Endothelial cell of umbilical vein (primary cell): ENCODE measurements around the gene PPP1R7. TPM values are rescaled to one million over a fixed set of nuclear protein-coding genes. Genes with fewer than 3 reads are reported as not detected.

Experiments used
- BruUV-seq: library from RNA; stranded (reverse); fragments of 400-500 nt; replicated peaks from 2 replicates; lab custom pipeline; 2021; lab: Mats Ljungman, UMichigan
- CTCF ChIA-PET: fragments of 300-600, 350-600 bp; sonication (Branson Sonifier 250); formaldehyde crosslinking; loops from one replicate; lab custom pipeline; 2021; ENCODE audit warnings: antibody characterized with exemption, inconsistent platforms; lab: Charles Lee
- POLR2A ChIA-PET: fragments of 300-600, 350-600 bp; sonication (Branson Sonifier 250); formaldehyde crosslinking; loops from one replicate; lab custom pipeline; 2021; ENCODE audit warnings: antibody characterized with exemption, inconsistent platforms; lab: Charles Lee
- DNase-seq: peaks from one replicate; pipeline ENCODE4 v3.0.0-alpha.2; 2011; ENCODE audit warnings: low read depth, low spot score
- FAIRE-seq: peaks from 2 replicates; lab custom pipeline; 2011; peaks lifted over from hg19 to GRCh38; lab: Jason Lieb, UNC
- H2AFZ ChIP-seq: 2 replicates; pipeline ENCODE4 v1.6.0; 2012; ENCODE audit warnings: low read depth, low read length, control low read depth, inconsistent platforms
- H3K27ac ChIP-seq: 2 replicates; pipeline ENCODE4 v1.5.1; 2011; ENCODE audit warnings: low read depth, mild to moderate bottlenecking, control low read depth, low read length, moderate library complexity; ENCODE audit not compliant: insufficient read depth
- H3K27me3 ChIP-seq, 2 experiments: 2 replicates each; pipeline versions ENCODE4 v1.6.0 to v1.6.1; 2011; ENCODE audit warnings: low read length in 2 of 2, mixed read lengths in 1 of 2; ENCODE audit not compliant: control insufficient read depth in 2 of 2, insufficient read depth in 2 of 2
- H3K36me3 ChIP-seq, 2 experiments: 2 replicates in 1 of 2; 3 replicates in 1 of 2; pipeline ENCODE4 v1.5.1; 2011; ENCODE audit warnings: low read length in 2 of 2, mild to moderate bottlenecking in 1 of 2, moderate library complexity in 1 of 2; ENCODE audit not compliant: control insufficient read depth in 2 of 2, insufficient read depth in 2 of 2; ENCODE audit errors: extremely low read depth in 1 of 2
- H3K4me1 ChIP-seq: 3 replicates; pipeline ENCODE4 v1.5.1; 2011; ENCODE audit warnings: mild to moderate bottlenecking, low read length; ENCODE audit not compliant: control insufficient read depth, insufficient read depth; ENCODE audit errors: extremely low read depth
- H3K4me2 ChIP-seq: 2 replicates; pipeline ENCODE4 v1.6.1; 2011; ENCODE audit warnings: low read length, control low read depth, mixed read lengths; ENCODE audit not compliant: insufficient read depth
- H3K4me3 ChIP-seq, 3 experiments: fragments of 200-600 bp in 1 of 3; sonication (generic), shearing (Covaris generic) in 1 of 3; replicated peaks in 1 of 3; 2 replicates each; pipeline ENCODE4 v1.5.1; 2011 to 2016; ENCODE audit warnings: control low read depth in 3 of 3, low read length in 3 of 3, mild to moderate bottlenecking in 2 of 3, inconsistent platforms in 1 of 3, low read depth in 1 of 3, moderate library complexity in 1 of 3; ENCODE audit not compliant: insufficient read depth in 1 of 3
- H3K79me2 ChIP-seq: 2 replicates; pipeline ENCODE4 v1.6.0; 2012; ENCODE audit warnings: low read length, inconsistent platforms; ENCODE audit not compliant: control insufficient read depth, insufficient read depth
- H3K9ac ChIP-seq: replicated peaks from 2 replicates; pipeline ENCODE3; 2011; ENCODE audit warnings: low read length, control low read depth; ENCODE audit not compliant: insufficient read depth; ENCODE audit errors: extremely low read depth
- H3K9me1 ChIP-seq: replicated peaks from 3 replicates; pipeline ENCODE4 v1.6.0; 2011; ENCODE audit warnings: mild to moderate bottlenecking, low read length; ENCODE audit not compliant: control insufficient read depth, insufficient read depth; ENCODE audit errors: extremely low read depth
- H3K9me3 ChIP-seq: replicated peaks from 2 replicates; pipeline ENCODE4 v1.5.1; 2012; ENCODE audit warnings: low read length, inconsistent platforms; ENCODE audit not compliant: control insufficient read depth, insufficient read depth
- H4K20me1 ChIP-seq: replicated peaks from 2 replicates; pipeline ENCODE3; 2011; ENCODE audit warnings: mild to moderate bottlenecking, low read length; ENCODE audit not compliant: control insufficient read depth, insufficient read depth; ENCODE audit errors: extremely low read depth
- EZH2 ChIP-seq: IDR thresholded peaks from 2 replicates; pipeline ENCODE4 v1.6.1; 2012; ENCODE audit warnings: borderline replicate concordance, low read depth, mild to moderate bottlenecking, moderate library complexity, low read length, inconsistent platforms; ENCODE audit not compliant: severe bottlenecking
- FOS ChIP-seq: IDR thresholded peaks from 2 replicates; pipeline ENCODE4 v1.6.1; 2011; ENCODE audit warnings: mild to moderate bottlenecking, low read length, moderate library complexity, borderline replicate concordance; ENCODE audit not compliant: insufficient read depth
- GATA2 ChIP-seq: IDR thresholded peaks from 2 replicates; pipeline ENCODE4 v1.7.0; 2011; ENCODE audit warnings: low read depth, mild to moderate bottlenecking, moderate library complexity, mixed read lengths, low read length; ENCODE audit not compliant: insufficient read length, insufficient read depth
- JUN ChIP-seq: IDR thresholded peaks from 2 replicates; pipeline ENCODE4 v1.6.1; 2011; ENCODE audit warnings: borderline replicate concordance, low read depth; ENCODE audit not compliant: insufficient read length, insufficient read depth
- MYC ChIP-seq: IDR thresholded peaks from one replicate; pipeline ENCODE4 v1.6.1; 2011; ENCODE audit warnings: mild to moderate bottlenecking, low read depth, low read length
- POLR2A ChIP-seq: IDR thresholded peaks from 2 replicates; pipeline ENCODE4 v1.6.1; 2012; ENCODE audit warnings: low read depth, mild to moderate bottlenecking, control low read depth, low read length
- POLR2AphosphoS5 ChIP-seq: IDR thresholded peaks from 2 replicates; pipeline ENCODE4 v1.6.1; 2012; ENCODE audit warnings: low read depth, mild to moderate bottlenecking, control low read depth, low read length, moderate library complexity; ENCODE audit not compliant: insufficient read depth
- dilution Hi-C: fragments of 300-500 bp; cut with MboI; formaldehyde crosslinking; loops from one replicate; pipeline ENCODE4 v1.15.0; 2019; ENCODE audit warnings: low sequenced_read_pairs; ENCODE audit not compliant: extremely low pct_ligation_motif_present
- intact Hi-C: fragments of 100-400 bp; cut with micrococcal nuclease; formaldehyde crosslinking; loops from one replicate; pipeline ENCODE4 v1.10.0; 2022
- polyA plus RNA-seq, 4 experiments: library from polyadenylated mRNA; depleted of rRNA in 3 of 4; stranded (reverse) in 3 of 4; unstranded in 1 of 4; fragments of >200 nt; gene quantifications; 2 replicates each; pipeline versions ENCODE4 v1.2.1 to v1.2.3, GENCODE V29; 2011 to 2012; ENCODE audit warnings: missing spikeins in 1 of 4
- total RNA-seq: library from RNA; stranded (reverse); gene quantifications from 2 replicates; pipeline ENCODE4 v1.2.3, GENCODE V29; 2021
- TF ChIP-seq, protein P1 (sequence below), 2 donors: IDR thresholded peaks; 1 replicate in 1 of 2; 2 replicates in 1 of 2; pipeline ENCODE4 v1.5.1; 2011; ENCODE audit warnings: low read length in 2 of 2, mild to moderate bottlenecking in 2 of 2, moderate library complexity in 2 of 2, control low read depth in 1 of 2, inconsistent platforms in 1 of 2, low read depth in 1 of 2; ENCODE audit not compliant: insufficient read depth in 1 of 2; ENCODE audit errors: extremely low read depth in 1 of 2
- TF ChIP-seq, protein P2 (sequence below): IDR thresholded peaks from 2 replicates; pipeline ENCODE4 v1.6.1; 2011; ENCODE audit not compliant: insufficient read depth, insufficient read length

The PPP1R7 gene
- total and polyA plus RNA-seq, 2 donors (not counting 3 experiments of a cell fraction or from before 2014, with no cell fraction given): 30.3 to 60.8 TPM

DNA sequence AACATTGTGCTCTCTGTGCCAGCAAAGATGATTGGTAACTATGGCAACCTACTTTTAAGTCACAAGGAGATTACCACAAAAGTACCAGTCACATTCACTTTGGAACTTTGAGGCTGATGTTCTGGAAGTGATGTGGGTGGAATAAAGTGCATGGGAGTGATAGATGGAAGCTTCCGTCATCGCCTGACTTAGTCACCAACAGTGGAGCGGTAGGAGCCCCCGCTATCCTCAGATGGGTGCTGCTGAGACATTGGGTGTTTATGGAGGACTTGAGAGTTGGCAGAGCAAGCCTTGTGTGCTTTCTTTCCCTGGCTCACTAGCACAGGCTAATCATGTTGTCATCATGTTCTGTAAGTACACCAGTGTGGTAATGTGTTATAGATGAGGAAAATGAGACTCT lies 4.6 kb downstream of the PPP1R7 start:
- Histone ChIP-seq H3K27ac (no peak overlapping the region), H3K9me1 (no peaks in the 10 kb centered on the region), H3K9me3 (no peaks in the 10 kb centered on the region), H3K4me3 (no peak overlapping the region), H3K4me2 (no peak overlapping the region), H3K79me2 (peaks cover 13% of the 10 kb centered on the region), H3K4me1 (peaks cover 15% of the 10 kb centered on the region), H3K27me3 (no peaks in the 10 kb centered on the region), H3K36me3 (peaks cover 3 to 9% of the 10 kb centered on the region in 2 experiments), H4K20me1 (no peaks in the 10 kb centered on the region), H3K9ac (no peak overlapping the region), H2AFZ (no peak overlapping the region)
- TF ChIP-seq, protein P1, sequence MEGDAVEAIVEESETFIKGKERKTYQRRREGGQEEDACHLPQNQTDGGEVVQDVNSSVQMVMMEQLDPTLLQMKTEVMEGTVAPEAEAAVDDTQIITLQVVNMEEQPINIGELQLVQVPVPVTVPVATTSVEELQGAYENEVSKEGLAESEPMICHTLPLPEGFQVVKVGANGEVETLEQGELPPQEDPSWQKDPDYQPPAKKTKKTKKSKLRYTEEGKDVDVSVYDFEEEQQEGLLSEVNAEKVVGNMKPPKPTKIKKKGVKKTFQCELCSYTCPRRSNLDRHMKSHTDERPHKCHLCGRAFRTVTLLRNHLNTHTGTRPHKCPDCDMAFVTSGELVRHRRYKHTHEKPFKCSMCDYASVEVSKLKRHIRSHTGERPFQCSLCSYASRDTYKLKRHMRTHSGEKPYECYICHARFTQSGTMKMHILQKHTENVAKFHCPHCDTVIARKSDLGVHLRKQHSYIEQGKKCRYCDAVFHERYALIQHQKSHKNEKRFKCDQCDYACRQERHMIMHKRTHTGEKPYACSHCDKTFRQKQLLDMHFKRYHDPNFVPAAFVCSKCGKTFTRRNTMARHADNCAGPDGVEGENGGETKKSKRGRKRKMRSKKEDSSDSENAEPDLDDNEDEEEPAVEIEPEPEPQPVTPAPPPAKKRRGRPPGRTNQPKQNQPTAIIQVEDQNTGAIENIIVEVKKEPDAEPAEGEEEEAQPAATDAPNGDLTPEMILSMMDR (IDR thresholded peaks at IDR 0.05; ENCODE audit: extremely low read depth in 1 of 2, insufficient read depth in 1 of 2, low read depth in 1 of 2, low read length in 2 of 2): no peak
- TF ChIP-seq EZH2: no peak
- TF ChIP-seq MYC: no peak
- no peak for TF ChIP-seq JUN
- TF ChIP-seq FOS: no peak
- no peak for TF ChIP-seq POLR2AphosphoS5
- no peak for TF ChIP-seq POLR2A
- no peak for TF ChIP-seq GATA2
- TF ChIP-seq, protein P2, sequence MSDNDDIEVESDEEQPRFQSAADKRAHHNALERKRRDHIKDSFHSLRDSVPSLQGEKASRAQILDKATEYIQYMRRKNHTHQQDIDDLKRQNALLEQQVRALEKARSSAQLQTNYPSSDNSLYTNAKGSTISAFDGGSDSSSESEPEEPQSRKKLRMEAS: no peak
- FAIRE-seq: no peak
- intact Hi-C loops: no loop called here
- BruUV-seq: no TSS peak
- dilution Hi-C loops: no loop called here
- DNase-seq: no peak
- ChIA-PET CTCF (no interaction called here), POLR2A (no interaction called here)
